ENCODE results near the gene ZNF837.

DNA sequence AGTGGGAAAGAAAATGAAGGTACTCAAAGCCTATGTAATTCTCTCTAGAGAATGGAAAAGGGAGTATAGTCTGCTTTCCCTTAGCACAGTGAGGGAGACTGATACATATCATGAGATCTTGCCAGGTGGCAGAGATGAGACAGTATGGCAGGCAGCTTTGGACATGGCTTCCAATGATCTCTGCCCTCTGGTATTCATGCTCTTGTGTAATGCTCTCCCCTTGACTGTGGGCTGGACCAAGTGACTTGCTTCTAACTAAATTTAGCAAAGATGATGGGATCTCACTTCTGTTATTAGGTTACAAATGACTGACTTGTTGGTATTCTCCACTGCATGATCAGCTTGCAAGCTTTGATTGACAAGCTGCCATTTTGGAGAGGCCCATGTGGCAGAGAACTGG lies 48.9 kb upstream of the ZNF837 start:
- TF ChIP-seq, protein P1, sequence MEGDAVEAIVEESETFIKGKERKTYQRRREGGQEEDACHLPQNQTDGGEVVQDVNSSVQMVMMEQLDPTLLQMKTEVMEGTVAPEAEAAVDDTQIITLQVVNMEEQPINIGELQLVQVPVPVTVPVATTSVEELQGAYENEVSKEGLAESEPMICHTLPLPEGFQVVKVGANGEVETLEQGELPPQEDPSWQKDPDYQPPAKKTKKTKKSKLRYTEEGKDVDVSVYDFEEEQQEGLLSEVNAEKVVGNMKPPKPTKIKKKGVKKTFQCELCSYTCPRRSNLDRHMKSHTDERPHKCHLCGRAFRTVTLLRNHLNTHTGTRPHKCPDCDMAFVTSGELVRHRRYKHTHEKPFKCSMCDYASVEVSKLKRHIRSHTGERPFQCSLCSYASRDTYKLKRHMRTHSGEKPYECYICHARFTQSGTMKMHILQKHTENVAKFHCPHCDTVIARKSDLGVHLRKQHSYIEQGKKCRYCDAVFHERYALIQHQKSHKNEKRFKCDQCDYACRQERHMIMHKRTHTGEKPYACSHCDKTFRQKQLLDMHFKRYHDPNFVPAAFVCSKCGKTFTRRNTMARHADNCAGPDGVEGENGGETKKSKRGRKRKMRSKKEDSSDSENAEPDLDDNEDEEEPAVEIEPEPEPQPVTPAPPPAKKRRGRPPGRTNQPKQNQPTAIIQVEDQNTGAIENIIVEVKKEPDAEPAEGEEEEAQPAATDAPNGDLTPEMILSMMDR (conservative IDR thresholded peaks at IDR 0.05 in 1 of 2, IDR thresholded peaks at IDR 0.05 in 1 of 2; ENCODE audit: extremely low read depth in 1 of 2, insufficient read depth in 1 of 2, low read depth in 1 of 2, low read length in 2 of 2) = no peak
- TF ChIP-seq EZH2 (IDR thresholded peaks at IDR 0.05; ENCODE audit: borderline replicate concordance, low read length) = no peak
